Fibroblast of mammary gland (primary cell): ENCODE results near the gene MDP1.
A peak's percentile ranks its signal among the peaks of the same experiment; 100 is the strongest.
"Not testable (repeated sequence)": the region's sequence is repeated elsewhere in the genome, so short reads cannot be mapped to it uniquely, and the experiment has no call there.

Source experiments
- DNase-seq: peaks from one replicate; pipeline ENCODE4 v3.0.0-alpha.2; 2010; ENCODE audit warnings: low read depth
- H3K4me3 ChIP-seq: 2 replicates; pipeline ENCODE4 v1.5.1; 2011; ENCODE audit warnings: low read depth, mild to moderate bottlenecking, low read length, moderate library complexity; ENCODE audit not compliant: control insufficient read depth
- TF ChIP-seq, protein P1 (sequence below): conservative IDR thresholded peaks from 2 replicates; pipeline ENCODE4 v1.5.1; 2011; ENCODE audit warnings: low read depth, low read length, inconsistent platforms; ENCODE audit not compliant: control insufficient read depth, insufficient read depth

MDP1 gene

DNA sequence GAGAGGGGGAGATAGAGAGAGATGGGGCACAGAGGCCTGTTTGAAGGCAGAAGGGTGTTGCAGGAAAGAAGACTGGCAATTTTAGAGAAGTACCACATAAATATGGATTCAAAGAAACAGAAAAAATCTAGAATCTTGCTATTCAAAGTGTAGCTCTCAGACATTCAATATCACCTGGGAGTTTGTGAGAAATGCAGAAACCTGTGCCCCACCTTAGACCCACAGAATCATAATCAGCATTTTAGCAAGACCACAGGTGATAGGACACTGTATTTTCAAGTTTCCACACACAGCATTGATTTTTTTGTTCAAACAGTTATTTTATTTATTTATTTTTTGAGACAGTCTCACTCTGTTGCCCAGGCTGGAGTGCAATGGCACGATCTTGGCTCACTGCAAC, 13.0 kb upstream of the MDP1 start:
- no peak overlapping the region for H3K4me3 ChIP-seq
- DNase-seq: no peak
- TF ChIP-seq, protein P1, sequence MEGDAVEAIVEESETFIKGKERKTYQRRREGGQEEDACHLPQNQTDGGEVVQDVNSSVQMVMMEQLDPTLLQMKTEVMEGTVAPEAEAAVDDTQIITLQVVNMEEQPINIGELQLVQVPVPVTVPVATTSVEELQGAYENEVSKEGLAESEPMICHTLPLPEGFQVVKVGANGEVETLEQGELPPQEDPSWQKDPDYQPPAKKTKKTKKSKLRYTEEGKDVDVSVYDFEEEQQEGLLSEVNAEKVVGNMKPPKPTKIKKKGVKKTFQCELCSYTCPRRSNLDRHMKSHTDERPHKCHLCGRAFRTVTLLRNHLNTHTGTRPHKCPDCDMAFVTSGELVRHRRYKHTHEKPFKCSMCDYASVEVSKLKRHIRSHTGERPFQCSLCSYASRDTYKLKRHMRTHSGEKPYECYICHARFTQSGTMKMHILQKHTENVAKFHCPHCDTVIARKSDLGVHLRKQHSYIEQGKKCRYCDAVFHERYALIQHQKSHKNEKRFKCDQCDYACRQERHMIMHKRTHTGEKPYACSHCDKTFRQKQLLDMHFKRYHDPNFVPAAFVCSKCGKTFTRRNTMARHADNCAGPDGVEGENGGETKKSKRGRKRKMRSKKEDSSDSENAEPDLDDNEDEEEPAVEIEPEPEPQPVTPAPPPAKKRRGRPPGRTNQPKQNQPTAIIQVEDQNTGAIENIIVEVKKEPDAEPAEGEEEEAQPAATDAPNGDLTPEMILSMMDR: no peak

DNA sequence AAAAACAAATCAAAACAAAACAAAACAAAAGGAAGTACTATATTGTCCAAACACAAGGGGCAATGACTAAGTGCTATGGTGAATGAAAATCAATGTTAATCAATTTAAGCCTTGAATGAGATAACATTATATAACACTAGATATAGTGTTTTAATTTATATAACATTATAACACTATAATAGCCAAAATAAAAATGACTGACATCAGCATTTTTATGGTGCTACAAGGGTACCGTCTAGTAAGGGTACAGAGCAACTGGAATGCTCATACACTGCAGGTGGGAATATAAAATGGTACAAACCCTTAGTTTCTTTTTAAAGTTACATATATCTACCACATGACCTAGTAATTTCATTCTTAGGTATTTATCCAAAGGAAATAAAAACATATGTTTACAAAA, 10.6 kb upstream of the MDP1 start:
- no peak for DNase-seq

DNA sequence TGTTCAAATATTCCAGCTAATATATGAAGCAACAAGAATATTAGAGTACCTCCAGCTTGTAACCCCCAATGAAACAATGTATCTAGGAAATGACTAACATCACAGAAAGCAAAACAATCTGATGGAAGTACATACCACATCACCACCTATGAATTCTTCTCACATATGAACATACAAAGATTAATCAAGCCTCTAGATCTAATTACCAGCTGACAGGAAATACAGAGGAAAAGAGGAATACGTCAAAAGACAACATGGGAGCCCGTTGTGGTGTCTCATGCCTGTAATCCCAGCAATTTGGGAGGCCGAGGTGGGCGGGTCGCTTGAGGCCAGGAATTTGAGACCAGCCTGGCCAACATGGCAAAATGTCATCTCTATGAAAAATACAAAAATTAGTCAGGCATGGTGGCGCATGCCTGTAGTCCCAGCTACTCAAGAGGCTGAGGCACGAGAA, 8.8 kb upstream of the MDP1 start:
- H3K4me3 ChIP-seq: no peak overlapping the region
- peak; percentile 73 for DNase-seq
- TF ChIP-seq, protein P1: no peak

More for the DNA sequence above, 10.6 kb upstream of the MDP1 start:
- H3K4me3 ChIP-seq: no peak overlapping the region
- TF ChIP-seq, protein P1: no peak

DNA sequence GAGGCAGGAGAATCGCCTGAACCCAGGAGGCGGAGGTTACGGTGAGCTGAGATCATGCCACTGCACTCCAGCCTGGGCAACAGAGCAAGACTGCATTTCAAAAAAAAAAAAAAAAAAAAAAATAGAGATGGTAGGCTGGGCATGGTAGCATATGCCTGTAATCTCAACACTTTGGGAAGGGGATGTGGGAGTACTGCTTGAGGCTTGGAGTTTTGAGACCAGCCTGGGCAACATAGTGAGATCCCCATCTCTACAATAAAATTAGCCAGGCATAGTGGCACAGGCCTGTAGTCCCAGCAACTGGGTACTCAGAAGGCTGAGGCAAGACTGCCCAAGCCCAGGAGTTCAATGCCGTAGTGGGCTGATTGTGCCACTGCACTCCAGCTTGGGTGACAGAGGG, 7.1 kb upstream of the MDP1 start:
- not testable (repeated sequence) for DNase-seq, H3K4me3 ChIP-seq

DNA sequence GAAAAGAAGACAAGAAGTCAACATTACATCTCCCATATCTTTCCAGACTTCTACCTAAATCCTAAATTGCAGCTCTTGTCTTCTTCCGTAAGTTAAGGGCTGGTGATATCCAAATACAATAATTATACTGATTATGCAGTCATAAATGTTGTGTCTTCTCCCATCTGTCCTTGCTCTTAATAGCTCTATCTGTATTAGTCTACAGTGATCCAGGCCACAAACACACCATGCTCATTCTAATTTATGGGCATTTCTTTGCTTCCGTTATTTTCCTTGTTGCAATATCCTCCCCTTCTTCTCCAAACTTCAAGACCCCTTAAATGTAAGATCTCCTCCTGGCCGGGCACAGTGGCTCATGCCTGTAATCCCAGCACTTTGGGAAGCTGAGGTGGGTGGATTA, 3.7 kb upstream of the MDP1 start:
- TF ChIP-seq, protein P1: no peak
- no peak overlapping the region for H3K4me3 ChIP-seq
- no peak for DNase-seq

DNA sequence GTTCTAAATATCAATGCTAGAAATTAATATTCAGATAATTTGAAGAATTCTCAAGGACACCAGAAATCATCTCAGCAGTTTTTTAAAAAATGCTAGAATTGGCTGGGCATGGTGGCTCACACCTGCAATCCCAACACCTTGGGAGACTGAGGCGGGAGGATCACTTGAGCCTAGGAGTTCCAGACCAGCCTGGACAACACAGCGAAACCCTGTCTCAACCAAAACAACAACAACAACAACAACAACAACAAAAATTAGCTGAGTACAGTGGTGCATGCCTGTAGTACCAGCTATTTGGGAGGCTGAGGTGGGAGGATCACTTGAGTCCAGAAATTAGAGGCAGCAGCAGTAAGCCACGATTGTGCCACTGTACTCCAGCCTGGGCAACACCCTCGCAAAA, 3.2 kb upstream of the MDP1 start:
- TF ChIP-seq, protein P1: no peak

DNA sequence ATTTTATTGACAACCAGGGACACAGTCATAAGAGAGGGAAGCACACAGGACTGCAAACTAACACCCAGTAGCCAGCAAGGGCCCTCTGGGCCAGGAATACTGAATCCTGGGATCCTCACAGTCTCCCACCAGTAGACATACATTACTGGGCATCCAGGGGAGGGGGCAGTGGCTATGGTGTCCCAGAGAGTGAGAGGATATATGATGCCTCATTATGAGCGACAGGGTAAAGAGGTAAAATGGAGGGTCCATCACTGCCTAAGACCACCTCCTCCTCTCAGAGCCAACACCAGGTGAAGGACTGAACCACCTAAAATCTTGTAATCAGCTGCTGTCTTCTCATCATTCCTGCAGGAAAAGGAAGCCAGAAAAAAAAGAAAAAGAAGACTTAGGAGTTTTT, 1.0 kb upstream of the MDP1 start:
- not testable (repeated sequence) for H3K4me3 ChIP-seq, DNase-seq

More for the DNA sequence above, 3.2 kb upstream of the MDP1 start:
- no peak overlapping the region for H3K4me3 ChIP-seq
- no peak for DNase-seq

DNA sequence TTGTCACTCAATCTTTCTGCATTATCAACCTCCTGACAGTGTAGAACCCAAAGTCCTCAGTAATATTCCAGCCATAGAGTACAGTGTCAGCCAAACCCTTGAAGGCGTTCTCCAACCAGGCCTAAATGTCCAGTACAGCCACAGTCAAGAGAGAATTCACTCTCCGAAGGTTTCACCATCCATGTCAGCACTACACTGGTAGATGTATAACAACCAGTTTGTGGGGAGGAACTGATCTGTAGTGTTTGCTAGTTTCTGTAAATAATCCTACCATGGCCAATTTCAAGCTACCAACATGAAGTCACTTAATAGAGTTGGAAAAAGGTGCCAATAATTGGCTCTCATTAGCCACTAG, 456 bp upstream of the MDP1 start:
- no peak overlapping the region for H3K4me3 ChIP-seq
- no peak for DNase-seq
- TF ChIP-seq, protein P1: no peak
